SK-N-SH (cell line): ENCODE results near the gene MICAL2.

Experiments
- CTCF ChIP-seq: fragments of 200-600 bp; sonication (generic); IDR thresholded peaks from 2 replicates; pipeline ENCODE4 v1.6.1; 2017; ENCODE audit warnings: antibody characterized with exemption, mild to moderate bottlenecking, moderate library complexity
- POLR2AphosphoS5 ChIP-seq: IDR thresholded peaks from 2 replicates; pipeline ENCODE4 v1.6.1; 2012; ENCODE audit warnings: low read depth, low read length
- YY1 ChIP-seq: IDR thresholded peaks from 2 replicates; pipeline ENCODE4 v1.4.0; 2012; ENCODE audit warnings: low read depth, mild to moderate bottlenecking

- TF ChIP-seq CTCF (no peak), YY1 (no peak), POLR2AphosphoS5 (no peak)
Measured at GRCh38 chr11:12139144-12139881, 28.9 kb downstream of the MICAL2 start.
